K562 (cell line): ENCODE data around the gene RAB31. TPM values are rescaled to one million over a fixed set of nuclear protein-coding genes. Genes with fewer than 3 reads are reported as not detected.
A peak's percentile ranks its signal among the peaks of the same experiment; 100 is the strongest.

Source experiments
- ARID1B ChIP-seq: fragments of 450-650 bp; IDR thresholded peaks from 2 replicates; pipeline ENCODE4 v1.6.1; 2016; ENCODE audit warnings: antibody characterized with exemption, mild to moderate bottlenecking, inconsistent platforms
- CBX2 ChIP-seq: fragments of 200-600 bp; sonication (generic); IDR thresholded peaks from one replicate; pipeline ENCODE4 v1.6.1; 2012; ENCODE audit warnings: mild to moderate bottlenecking, low read length, inconsistent platforms; ENCODE audit not compliant: insufficient read depth, poor library complexity, severe bottlenecking
- CREM ChIP-seq: IDR thresholded peaks from 2 replicates; pipeline ENCODE4 v1.6.1; 2014; ENCODE audit warnings: antibody characterized with exemption, low read depth
- EHMT2 ChIP-seq: fragments of 450-650 bp; IDR thresholded peaks from 2 replicates; pipeline ENCODE4 v1.6.1; 2018; ENCODE audit warnings: antibody characterized with exemption
- GTF2E2 ChIP-seq: fragments of 200-800 bp; sonication (Bioruptor generic); IDR thresholded peaks from 2 replicates; pipeline ENCODE4 v1.6.1; 2016; ENCODE audit warnings: missing genetic modification characterization, missing compliant biosample characterization
- HLTF ChIP-seq: fragments of 450-650 bp; IDR thresholded peaks from 2 replicates; pipeline ENCODE4 v1.6.1; 2016
- HOXB6 ChIP-seq: fragments of 250-450 bp; sonication (Bioruptor Pico); IDR thresholded peaks from 2 replicates; pipeline ENCODE4 v1.5.1; 2022; ENCODE audit warnings: mild to moderate bottlenecking, borderline replicate concordance
- KLF6 ChIP-seq: fragments of 250-450 bp; sonication (Bioruptor Pico); IDR thresholded peaks from 2 replicates; pipeline ENCODE4 v1.4.0; 2020; ENCODE audit warnings: mild to moderate bottlenecking, moderate library complexity, borderline replicate concordance
- LEF1 ChIP-seq: fragments of 450-650 bp; IDR thresholded peaks from 2 replicates; pipeline ENCODE4 v1.6.1; 2016; ENCODE audit warnings: mild to moderate bottlenecking
- NFRKB ChIP-seq: fragments of 450-650 bp; IDR thresholded peaks from 2 replicates; pipeline ENCODE4 v1.6.1; 2016; ENCODE audit warnings: low read depth
- NRF1 ChIP-seq, 2 experiments: fragments of 450-650 bp; IDR thresholded peaks in 1 of 2; conservative IDR thresholded peaks in 1 of 2; 2 replicates each; pipeline ENCODE4 v1.6.1; 2014; ENCODE audit warnings: mild to moderate bottlenecking in 2 of 2
- PML ChIP-seq: IDR thresholded peaks from 2 replicates; pipeline ENCODE4 v1.6.1; 2012; ENCODE audit warnings: low read length, inconsistent platforms
- POLR3G ChIP-seq: IDR thresholded peaks from 2 replicates; pipeline ENCODE4 v1.6.1; 2011; ENCODE audit not compliant: insufficient read length, insufficient replicate concordance; ENCODE audit errors: extremely low read depth
- SOX6 ChIP-seq: fragments of 450-650 bp; IDR thresholded peaks from 2 replicates; pipeline ENCODE4 v1.6.1; 2014; ENCODE audit warnings: mild to moderate bottlenecking
- ZBTB11 ChIP-seq, 3 experiments: fragments of 200-800 bp in 1 of 3; fragments of 250-450 bp in 1 of 3; fragments of 450-650 bp in 1 of 3; sonication (Bioruptor Pico) in 1 of 3; sonication (Bioruptor generic) in 1 of 3; formaldehyde crosslinking in 1 of 3; IDR thresholded peaks; 2 replicates each; pipeline versions ENCODE4 v1.6.1 to v1.8.0; 2016 to 2022; ENCODE audit warnings: mild to moderate bottlenecking in 2 of 3, missing genetic modification characterization in 2 of 3, missing compliant biosample characterization in 1 of 3, moderate library complexity in 1 of 3
- polyA plus RNA-seq, 8 experiments: library from polyadenylated mRNA; depleted of rRNA in 4 of 8; stranded (reverse) in 5 of 8; unstranded in 3 of 8; fragments of >200 nt; fragmentation: Nextera tagmentation in 2 of 8; fragmentation: Illumina TruSeq in 1 of 8; extraction: Ambion mirVana in 2 of 8; extraction: Trizol in 1 of 8; gene quantifications; 2 replicates each; pipeline versions ENCODE4 v1.2.1 to v1.2.3, GENCODE V29; 2011 to 2014; ENCODE audit warnings: inconsistent platforms in 1 of 8, missing spikeins in 1 of 8
- total RNA-seq, 7 experiments: library from RNA; depleted of rRNA in 6 of 7; stranded (reverse); fragments of >200 nt in 6 of 7; fragmentation: Illumina TruSeq in 2 of 7; extraction: Trizol in 2 of 7; gene quantifications; 2 replicates each; pipeline versions ENCODE4 v1.2.1 to v1.2.3, GENCODE V29; 2011 to 2021; ENCODE audit warnings: low replicate concordance in 1 of 7
- TF ChIP-seq, protein P1 (sequence below): fragments of 250-450 bp; sonication (Bioruptor Pico); IDR thresholded peaks from 2 replicates; pipeline ENCODE4 v1.5.0; 2020; ENCODE audit warnings: mild to moderate bottlenecking
- TF ChIP-seq, protein P2 (sequence below): sonication (generic); formaldehyde crosslinking; IDR thresholded peaks from 2 replicates; pipeline ENCODE4 v1.8.0; 2022; ENCODE audit warnings: mild to moderate bottlenecking, missing genetic modification reagents
- TF ChIP-seq, protein P3 (sequence below): fragments of 200-800 bp; sonication (Bioruptor generic); IDR thresholded peaks from 2 replicates; pipeline ENCODE4 v1.6.1; 2017; ENCODE audit warnings: missing genetic modification characterization, missing compliant biosample characterization
- TF ChIP-seq, protein P4 (sequence below): fragments of 250-450 bp; sonication (Bioruptor Pico); IDR thresholded peaks from 2 replicates; pipeline ENCODE4 v1.4.0; 2020; ENCODE audit warnings: borderline replicate concordance

The RAB31 gene
- total and polyA plus RNA-seq, 9 of the 15 experiments (the other 6 are each of a cell fraction or from before 2014, with no cell fraction given) = 20.7 to 70.4 (median 41.3) TPM

GRCh38 chr18:9743200-9744016 is 35.3 kb downstream of the RAB31 start (continued):
- TF ChIP-seq ZBTB11 (CRISPR knock-in tag; IDR thresholded peaks at IDR 0.05) = peak in 1 of 3 experiments; percentile 51; a peak in 1 of 6 replicates
- TF ChIP-seq, protein P1, sequence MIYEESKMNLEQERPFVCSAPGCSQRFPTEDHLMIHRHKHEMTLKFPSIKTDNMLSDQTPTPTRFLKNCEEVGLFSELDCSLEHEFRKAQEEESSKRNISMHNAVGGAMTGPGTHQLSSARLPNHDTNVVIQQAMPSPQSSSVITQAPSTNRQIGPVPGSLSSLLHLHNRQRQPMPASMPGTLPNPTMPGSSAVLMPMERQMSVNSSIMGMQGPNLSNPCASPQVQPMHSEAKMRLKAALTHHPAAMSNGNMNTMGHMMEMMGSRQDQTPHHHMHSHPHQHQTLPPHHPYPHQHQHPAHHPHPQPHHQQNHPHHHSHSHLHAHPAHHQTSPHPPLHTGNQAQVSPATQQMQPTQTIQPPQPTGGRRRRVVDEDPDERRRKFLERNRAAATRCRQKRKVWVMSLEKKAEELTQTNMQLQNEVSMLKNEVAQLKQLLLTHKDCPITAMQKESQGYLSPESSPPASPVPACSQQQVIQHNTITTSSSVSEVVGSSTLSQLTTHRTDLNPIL = no peak
- no peak; the same call in 1 of the 2 replicates for TF ChIP-seq PML
- 0 out of 2 replicates have a peak, but pooled peaks have one; percentile 38 for TF ChIP-seq HLTF
- TF ChIP-seq CREM = peak; percentile 57; the same call in 1 of the 2 replicates
- TF ChIP-seq CBX2 = no peak
- peak; percentile 76 for TF ChIP-seq NFRKB
- peak; percentile 90 for TF ChIP-seq ARID1B
- TF ChIP-seq HOXB6 (CRISPR knock-in tag) = no peak
- TF ChIP-seq KLF6 (CRISPR knock-in tag) = peak; percentile 29; the same call in 1 of the 2 replicates
- TF ChIP-seq NRF1 (conservative IDR thresholded peaks at IDR 0.05 in 1 of 2, IDR thresholded peaks at IDR 0.05 in 1 of 2) = 0 out of 4 replicates have a peak, but pooled peaks have one; percentile 7 to 9
- peak; percentile 92 for TF ChIP-seq EHMT2
- TF ChIP-seq, protein P2, sequence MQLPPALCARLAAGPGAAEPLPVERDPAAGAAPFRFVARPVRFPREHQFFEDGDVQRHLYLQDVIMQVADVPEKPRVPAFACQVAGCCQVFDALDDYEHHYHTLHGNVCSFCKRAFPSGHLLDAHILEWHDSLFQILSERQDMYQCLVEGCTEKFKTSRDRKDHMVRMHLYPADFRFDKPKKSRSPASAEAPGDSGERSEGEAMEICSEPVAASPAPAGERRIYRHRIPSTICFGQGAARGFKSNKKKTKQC = peak; percentile 81; the same call in 1 of the 2 replicates
- no peak for TF ChIP-seq POLR3G
- TF ChIP-seq, protein P3, sequence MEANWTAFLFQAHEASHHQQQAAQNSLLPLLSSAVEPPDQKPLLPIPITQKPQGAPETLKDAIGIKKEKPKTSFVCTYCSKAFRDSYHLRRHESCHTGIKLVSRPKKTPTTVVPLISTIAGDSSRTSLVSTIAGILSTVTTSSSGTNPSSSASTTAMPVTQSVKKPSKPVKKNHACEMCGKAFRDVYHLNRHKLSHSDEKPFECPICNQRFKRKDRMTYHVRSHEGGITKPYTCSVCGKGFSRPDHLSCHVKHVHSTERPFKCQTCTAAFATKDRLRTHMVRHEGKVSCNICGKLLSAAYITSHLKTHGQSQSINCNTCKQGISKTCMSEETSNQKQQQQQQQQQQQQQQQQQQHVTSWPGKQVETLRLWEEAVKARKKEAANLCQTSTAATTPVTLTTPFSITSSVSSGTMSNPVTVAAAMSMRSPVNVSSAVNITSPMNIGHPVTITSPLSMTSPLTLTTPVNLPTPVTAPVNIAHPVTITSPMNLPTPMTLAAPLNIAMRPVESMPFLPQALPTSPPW = peak; percentile 45
- TF ChIP-seq LEF1 = peak; percentile 72
- TF ChIP-seq, protein P4, sequence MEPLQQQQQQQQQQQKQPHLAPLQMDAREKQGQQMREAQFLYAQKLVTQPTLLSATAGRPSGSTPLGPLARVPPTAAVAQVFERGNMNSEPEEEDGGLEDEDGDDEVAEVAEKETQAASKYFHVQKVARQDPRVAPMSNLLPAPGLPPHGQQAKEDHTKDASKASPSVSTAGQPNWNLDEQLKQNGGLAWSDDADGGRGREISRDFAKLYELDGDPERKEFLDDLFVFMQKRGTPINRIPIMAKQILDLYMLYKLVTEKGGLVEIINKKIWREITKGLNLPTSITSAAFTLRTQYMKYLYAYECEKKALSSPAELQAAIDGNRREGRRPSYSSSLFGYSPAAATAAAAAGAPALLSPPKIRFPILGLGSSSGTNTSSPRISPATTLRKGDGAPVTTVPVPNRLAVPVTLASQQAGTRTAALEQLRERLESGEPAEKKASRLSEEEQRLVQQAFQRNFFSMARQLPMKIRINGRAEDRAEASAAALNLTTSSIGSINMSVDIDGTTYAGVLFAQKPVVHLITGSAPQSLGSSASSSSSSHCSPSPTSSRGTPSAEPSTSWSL (CRISPR knock-in tag) = no peak
- peak; percentile 70 for TF ChIP-seq SOX6
- TF ChIP-seq GTF2E2 = peak; percentile 75
